ENCODE measurements around the gene MRPL4.

Gene MRPL4

DNA sequence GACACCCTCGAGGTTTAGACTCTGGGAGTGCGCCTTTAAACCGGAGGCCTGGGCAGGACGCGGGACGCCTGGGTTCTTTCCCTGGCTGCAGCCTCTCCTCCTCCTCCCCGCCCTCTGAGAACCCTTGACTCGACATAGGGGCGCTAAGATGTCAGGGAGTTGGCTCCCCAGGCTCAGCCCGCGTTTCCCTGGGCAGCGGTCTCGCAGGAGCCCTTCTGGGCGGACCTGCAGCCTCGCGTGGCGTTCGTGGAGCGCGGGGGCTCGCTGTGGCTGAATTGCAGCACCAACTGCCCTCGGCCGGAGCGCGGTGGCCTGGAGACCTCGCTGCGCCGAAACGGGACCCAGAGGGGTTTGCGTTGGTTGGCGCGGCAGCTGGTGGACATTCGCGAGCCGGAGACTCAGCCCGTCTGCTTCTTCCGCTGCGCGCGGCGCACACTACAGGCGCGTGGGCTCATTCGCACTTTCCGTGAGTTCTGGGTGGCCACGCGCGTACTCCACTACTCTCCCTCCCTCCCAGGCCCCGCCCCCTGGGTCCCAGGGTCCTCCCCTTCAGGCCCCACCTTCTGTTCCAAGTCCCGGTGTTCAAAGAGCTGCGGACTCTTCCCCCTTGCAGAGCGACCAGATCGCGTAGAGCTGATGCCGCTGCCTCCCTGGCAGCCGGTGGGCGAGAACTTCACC is 39.0 kb downstream of the MRPL4 start:
- H3K36me3 ChIP-seq: peaks cover 2% of the 10 kb centered on the region; the same call in 1 of the 2 replicates
- peaks cover 83% of the 10 kb centered on the region for H3K4me1 ChIP-seq
- peak overlapping the region; percentile 62 for H3K4me3 ChIP-seq
- H3K4me2 ChIP-seq: peak overlapping the region; percentile 93
- no peak for TF ChIP-seq Cebpa-rat (IDR thresholded peaks at IDR 0.05)
- peak overlapping the region; percentile 22; the same call in 1 of the 2 replicates for H3K9ac ChIP-seq
- H4K20me1 ChIP-seq: peaks cover 77% of the 10 kb centered on the region
- peaks cover 97% of the 10 kb centered on the region for H3K27me3 ChIP-seq
- H3K27ac ChIP-seq: no peak overlapping the region
- H3K9me3 ChIP-seq: peaks cover 13% of the 10 kb centered on the region

- Histone ChIP-seq H3K27me3 (peaks cover 100% of the 10 kb centered on the region), H3K9ac (peak overlapping the region; percentile 22; the same call in 1 of the 2 replicates), H4K20me1 (peaks cover 74% of the 10 kb centered on the region), H3K4me1 (peaks cover 81% of the 10 kb centered on the region), H3K36me3 (no peaks in the 10 kb centered on the region), H3K4me3 (peak overlapping the region; percentile 62), H3K4me2 (peak overlapping the region; percentile 93), H3K9me3 (peaks cover 13% of the 10 kb centered on the region), H3K27ac (no peak overlapping the region)
- no peak for TF ChIP-seq Cebpa-rat (IDR thresholded peaks at IDR 0.05)
Observed at GRCh38 chr19:10291554-10292205, 39.7 kb downstream of the MRPL4 start.

- Histone ChIP-seq H3K9ac (no peak overlapping the region), H3K4me1 (peaks cover 75% of the 10 kb centered on the region), H3K27me3 (peaks cover 100% of the 10 kb centered on the region), H4K20me1 (peaks cover 70% of the 10 kb centered on the region), H3K27ac (no peak overlapping the region), H3K9me3 (peaks cover 13% of the 10 kb centered on the region), H3K36me3 (no peaks in the 10 kb centered on the region), H3K4me2 (peak overlapping the region; percentile 93), H3K4me3 (peak overlapping the region; percentile 62)
- TF ChIP-seq Cebpa-rat (IDR thresholded peaks at IDR 0.05): no peak
Observed at GRCh38 chr19:10292206-10292788, 40.3 kb downstream of the MRPL4 start.

GRCh38 chr19:10292789-10293636 is 41.0 kb downstream of the MRPL4 start:
- H3K9me3 ChIP-seq: peaks cover 13% of the 10 kb centered on the region
- peak overlapping the region; percentile 62 for H3K4me3 ChIP-seq
- peaks cover 68% of the 10 kb centered on the region for H3K4me1 ChIP-seq
- H3K4me2 ChIP-seq: peak overlapping the region; percentile 93
- peaks cover 100% of the 10 kb centered on the region for H3K27me3 ChIP-seq
- H3K36me3 ChIP-seq: no peaks in the 10 kb centered on the region
- H4K20me1 ChIP-seq: peaks cover 65% of the 10 kb centered on the region
- no peak overlapping the region for H3K27ac ChIP-seq
- H3K9ac ChIP-seq: no peak overlapping the region
- TF ChIP-seq Cebpa-rat (IDR thresholded peaks at IDR 0.05): no peak

DNA sequence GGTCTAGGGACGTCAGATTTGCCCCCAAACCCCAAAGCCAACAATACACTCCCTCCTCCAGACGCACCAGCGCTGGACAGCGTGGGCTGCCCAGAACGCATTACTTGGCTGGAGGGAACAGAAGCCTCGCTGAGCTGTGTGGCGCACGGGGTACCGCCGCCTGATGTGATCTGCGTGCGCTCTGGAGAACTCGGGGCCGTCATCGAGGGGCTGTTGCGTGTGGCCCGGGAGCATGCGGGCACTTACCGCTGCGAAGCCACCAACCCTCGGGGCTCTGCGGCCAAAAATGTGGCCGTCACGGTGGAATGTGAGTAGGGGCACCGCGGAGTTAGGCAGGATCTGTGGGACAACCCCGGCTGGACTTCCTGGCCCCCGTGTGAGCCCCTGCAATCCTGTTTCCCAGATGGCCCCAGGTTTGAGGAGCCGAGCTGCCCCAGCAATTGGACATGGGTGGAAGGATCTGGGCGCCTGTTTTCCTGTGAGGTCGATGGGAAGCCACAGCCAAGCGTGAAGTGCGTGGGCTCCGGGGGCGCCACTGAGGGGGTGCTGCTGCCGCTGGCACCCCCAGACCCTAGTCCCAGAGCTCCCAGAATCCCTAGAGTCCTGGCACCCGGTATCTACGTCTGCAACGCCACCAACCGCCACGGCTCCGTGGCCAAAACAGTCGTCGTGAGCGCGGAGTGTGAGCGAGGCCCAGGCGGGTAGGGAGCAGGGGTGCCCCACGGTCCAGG is 41.8 kb downstream of the MRPL4 start:
- Histone ChIP-seq H3K4me2 (no peak overlapping the region), H3K27me3 (peaks cover 95% of the 10 kb centered on the region), H3K36me3 (no peaks in the 10 kb centered on the region), H3K9me3 (peaks cover 13% of the 10 kb centered on the region), H4K20me1 (peaks cover 63% of the 10 kb centered on the region), H3K4me1 (peaks cover 60% of the 10 kb centered on the region), H3K9ac (no peak overlapping the region), H3K4me3 (no peak overlapping the region), H3K27ac (no peak overlapping the region)
- no peak for TF ChIP-seq Cebpa-rat (IDR thresholded peaks at IDR 0.05)

DNA sequence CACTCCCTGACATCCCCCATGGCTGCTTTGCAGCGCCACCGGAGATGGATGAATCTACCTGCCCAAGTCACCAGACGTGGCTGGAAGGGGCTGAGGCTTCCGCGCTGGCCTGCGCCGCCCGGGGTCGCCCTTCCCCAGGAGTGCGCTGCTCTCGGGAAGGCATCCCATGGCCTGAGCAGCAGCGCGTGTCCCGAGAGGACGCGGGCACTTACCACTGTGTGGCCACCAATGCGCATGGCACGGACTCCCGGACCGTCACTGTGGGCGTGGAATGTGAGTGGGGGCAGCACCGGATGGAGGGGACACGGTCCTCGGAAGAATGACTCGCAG is 42.3 kb downstream of the MRPL4 start:
- Histone ChIP-seq H3K9me3 (peaks cover 13% of the 10 kb centered on the region), H3K36me3 (no peaks in the 10 kb centered on the region), H3K27ac (no peak overlapping the region), H3K4me3 (no peak overlapping the region), H4K20me1 (peaks cover 63% of the 10 kb centered on the region), H3K4me1 (peaks cover 55% of the 10 kb centered on the region), H3K9ac (no peak overlapping the region), H3K27me3 (peaks cover 93% of the 10 kb centered on the region), H3K4me2 (no peak overlapping the region)
- no peak for TF ChIP-seq Cebpa-rat (IDR thresholded peaks at IDR 0.05)

GRCh38 chr19:10295305-10295846 is 43.4 kb downstream of the MRPL4 start:
- H4K20me1 ChIP-seq: peaks cover 57% of the 10 kb centered on the region
- H3K4me3 ChIP-seq: peak overlapping the region; percentile 56
- H3K27ac ChIP-seq: no peak overlapping the region
- no peak for TF ChIP-seq Cebpa-rat (IDR thresholded peaks at IDR 0.05)
- no peaks in the 10 kb centered on the region for H3K36me3 ChIP-seq
- H3K27me3 ChIP-seq: peaks cover 91% of the 10 kb centered on the region
- H3K4me2 ChIP-seq: peak overlapping the region; percentile 75
- H3K4me1 ChIP-seq: peaks cover 55% of the 10 kb centered on the region
- no peak overlapping the region for H3K9ac ChIP-seq
- H3K9me3 ChIP-seq: peaks cover 13% of the 10 kb centered on the region

GRCh38 chr19:10295847-10296591 is 44.0 kb downstream of the MRPL4 start:
- peaks cover 50% of the 10 kb centered on the region for H4K20me1 ChIP-seq
- no peak for TF ChIP-seq Cebpa-rat (IDR thresholded peaks at IDR 0.05)
- H3K36me3 ChIP-seq: no peaks in the 10 kb centered on the region
- H3K27me3 ChIP-seq: peaks cover 84% of the 10 kb centered on the region
- peaks cover 13% of the 10 kb centered on the region for H3K9me3 ChIP-seq
- no peak overlapping the region for H3K27ac ChIP-seq
- H3K4me1 ChIP-seq: peaks cover 50% of the 10 kb centered on the region
- H3K4me3 ChIP-seq: peak overlapping the region; percentile 56
- peak overlapping the region; percentile 75 for H3K4me2 ChIP-seq
- no peak overlapping the region for H3K9ac ChIP-seq

Data from BLaER1 (cell line).